ENCODE results near the gene CDH15.

The CDH15 gene

GRCh38 chr16:89237733-89238132 is 66.2 kb downstream of the CDH15 start (continued):
- TF ChIP-seq ZNF223 (tag by site-specific recombination; IDR thresholded peaks at IDR 0.05) (no peak), ZBTB48 (tag by site-specific recombination; IDR thresholded peaks at IDR 0.05) (no peak), ZNF155 (tag by site-specific recombination; IDR thresholded peaks at IDR 0.05) (no peak), BCL11A (tag by site-specific recombination; IDR thresholded peaks at IDR 0.05; ENCODE audit: low read depth) (peak; percentile 48; the same call in 1 of the 2 replicates), ZBTB44 (tag by site-specific recombination; IDR thresholded peaks at IDR 0.05) (no peak), ZNF544 (tag by site-specific recombination; IDR thresholded peaks at IDR 0.05) (no peak), ZNF16 (tag by site-specific recombination; IDR thresholded peaks at IDR 0.05; ENCODE audit: low read depth) (no peak), ZNF654 (tag by site-specific recombination; IDR thresholded peaks at IDR 0.05; ENCODE audit: low read depth) (no peak), ZNF398 (tag by site-specific recombination; IDR thresholded peaks at IDR 0.05) (no peak), ZNF114 (tag by site-specific recombination; IDR thresholded peaks at IDR 0.05) (no peak), ZNF239 (tag by site-specific recombination; IDR thresholded peaks at IDR 0.05) (no peak), REPIN1 (tag by site-specific recombination; IDR thresholded peaks at IDR 0.05; ENCODE audit: low read depth) (no peak), ZNF692 (tag by site-specific recombination; IDR thresholded peaks at IDR 0.05) (peak; percentile 45; the same call in 1 of the 2 replicates), MZF1 (tag by site-specific recombination; IDR thresholded peaks at IDR 0.05; ENCODE audit: borderline replicate concordance) (no peak), PRDM4 (tag by site-specific recombination; IDR thresholded peaks at IDR 0.05) (no peak), ZNF560 (tag by site-specific recombination; IDR thresholded peaks at IDR 0.05; ENCODE audit: borderline replicate concordance) (no peak), ZNF335 (tag by site-specific recombination; conservative IDR thresholded peaks at IDR 0.05) (peak; percentile 32; the same call in 1 of the 2 replicates), YY2 (tag by site-specific recombination; IDR thresholded peaks at IDR 0.05) (0 out of 2 replicates have a peak, but pooled peaks have one; percentile 10), ZNF629 (tag by site-specific recombination; IDR thresholded peaks at IDR 0.05) (peak; percentile 90)
